ENCODE measurements around the gene CHMP4B.

- TF ChIP-seq NR2F2 (IDR thresholded peaks at IDR 0.05): no peak
- TF ChIP-seq, protein P1, sequence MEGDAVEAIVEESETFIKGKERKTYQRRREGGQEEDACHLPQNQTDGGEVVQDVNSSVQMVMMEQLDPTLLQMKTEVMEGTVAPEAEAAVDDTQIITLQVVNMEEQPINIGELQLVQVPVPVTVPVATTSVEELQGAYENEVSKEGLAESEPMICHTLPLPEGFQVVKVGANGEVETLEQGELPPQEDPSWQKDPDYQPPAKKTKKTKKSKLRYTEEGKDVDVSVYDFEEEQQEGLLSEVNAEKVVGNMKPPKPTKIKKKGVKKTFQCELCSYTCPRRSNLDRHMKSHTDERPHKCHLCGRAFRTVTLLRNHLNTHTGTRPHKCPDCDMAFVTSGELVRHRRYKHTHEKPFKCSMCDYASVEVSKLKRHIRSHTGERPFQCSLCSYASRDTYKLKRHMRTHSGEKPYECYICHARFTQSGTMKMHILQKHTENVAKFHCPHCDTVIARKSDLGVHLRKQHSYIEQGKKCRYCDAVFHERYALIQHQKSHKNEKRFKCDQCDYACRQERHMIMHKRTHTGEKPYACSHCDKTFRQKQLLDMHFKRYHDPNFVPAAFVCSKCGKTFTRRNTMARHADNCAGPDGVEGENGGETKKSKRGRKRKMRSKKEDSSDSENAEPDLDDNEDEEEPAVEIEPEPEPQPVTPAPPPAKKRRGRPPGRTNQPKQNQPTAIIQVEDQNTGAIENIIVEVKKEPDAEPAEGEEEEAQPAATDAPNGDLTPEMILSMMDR (IDR thresholded peaks at IDR 0.05; ENCODE audit: low read depth, low read length, missing input control): no peak
- TF ChIP-seq MAX (IDR thresholded peaks at IDR 0.05): no peak
- no peak for TF ChIP-seq TAF1 (conservative IDR thresholded peaks at IDR 0.05)
- TF ChIP-seq JUND (IDR thresholded peaks at IDR 0.05): no peak
- no peak for TF ChIP-seq RAD21 (IDR thresholded peaks at IDR 0.05)
- TF ChIP-seq, protein P2, sequence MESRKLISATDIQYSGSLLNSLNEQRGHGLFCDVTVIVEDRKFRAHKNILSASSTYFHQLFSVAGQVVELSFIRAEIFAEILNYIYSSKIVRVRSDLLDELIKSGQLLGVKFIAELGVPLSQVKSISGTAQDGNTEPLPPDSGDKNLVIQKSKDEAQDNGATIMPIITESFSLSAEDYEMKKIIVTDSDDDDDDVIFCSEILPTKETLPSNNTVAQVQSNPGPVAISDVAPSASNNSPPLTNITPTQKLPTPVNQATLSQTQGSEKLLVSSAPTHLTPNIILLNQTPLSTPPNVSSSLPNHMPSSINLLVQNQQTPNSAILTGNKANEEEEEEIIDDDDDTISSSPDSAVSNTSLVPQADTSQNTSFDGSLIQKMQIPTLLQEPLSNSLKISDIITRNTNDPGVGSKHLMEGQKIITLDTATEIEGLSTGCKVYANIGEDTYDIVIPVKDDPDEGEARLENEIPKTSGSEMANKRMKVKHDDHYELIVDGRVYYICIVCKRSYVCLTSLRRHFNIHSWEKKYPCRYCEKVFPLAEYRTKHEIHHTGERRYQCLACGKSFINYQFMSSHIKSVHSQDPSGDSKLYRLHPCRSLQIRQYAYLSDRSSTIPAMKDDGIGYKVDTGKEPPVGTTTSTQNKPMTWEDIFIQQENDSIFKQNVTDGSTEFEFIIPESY (IDR thresholded peaks at IDR 0.05): no peak
- TF ChIP-seq HNF4G (IDR thresholded peaks at IDR 0.05): no peak
- TF ChIP-seq, protein P3, sequence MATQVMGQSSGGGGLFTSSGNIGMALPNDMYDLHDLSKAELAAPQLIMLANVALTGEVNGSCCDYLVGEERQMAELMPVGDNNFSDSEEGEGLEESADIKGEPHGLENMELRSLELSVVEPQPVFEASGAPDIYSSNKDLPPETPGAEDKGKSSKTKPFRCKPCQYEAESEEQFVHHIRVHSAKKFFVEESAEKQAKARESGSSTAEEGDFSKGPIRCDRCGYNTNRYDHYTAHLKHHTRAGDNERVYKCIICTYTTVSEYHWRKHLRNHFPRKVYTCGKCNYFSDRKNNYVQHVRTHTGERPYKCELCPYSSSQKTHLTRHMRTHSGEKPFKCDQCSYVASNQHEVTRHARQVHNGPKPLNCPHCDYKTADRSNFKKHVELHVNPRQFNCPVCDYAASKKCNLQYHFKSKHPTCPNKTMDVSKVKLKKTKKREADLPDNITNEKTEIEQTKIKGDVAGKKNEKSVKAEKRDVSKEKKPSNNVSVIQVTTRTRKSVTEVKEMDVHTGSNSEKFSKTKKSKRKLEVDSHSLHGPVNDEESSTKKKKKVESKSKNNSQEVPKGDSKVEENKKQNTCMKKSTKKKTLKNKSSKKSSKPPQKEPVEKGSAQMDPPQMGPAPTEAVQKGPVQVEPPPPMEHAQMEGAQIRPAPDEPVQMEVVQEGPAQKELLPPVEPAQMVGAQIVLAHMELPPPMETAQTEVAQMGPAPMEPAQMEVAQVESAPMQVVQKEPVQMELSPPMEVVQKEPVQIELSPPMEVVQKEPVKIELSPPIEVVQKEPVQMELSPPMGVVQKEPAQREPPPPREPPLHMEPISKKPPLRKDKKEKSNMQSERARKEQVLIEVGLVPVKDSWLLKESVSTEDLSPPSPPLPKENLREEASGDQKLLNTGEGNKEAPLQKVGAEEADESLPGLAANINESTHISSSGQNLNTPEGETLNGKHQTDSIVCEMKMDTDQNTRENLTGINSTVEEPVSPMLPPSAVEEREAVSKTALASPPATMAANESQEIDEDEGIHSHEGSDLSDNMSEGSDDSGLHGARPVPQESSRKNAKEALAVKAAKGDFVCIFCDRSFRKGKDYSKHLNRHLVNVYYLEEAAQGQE (IDR thresholded peaks at IDR 0.05): no peak
- no peak for TF ChIP-seq GABPA (IDR thresholded peaks at IDR 0.05 in 1 of 2, conservative IDR thresholded peaks at IDR 0.05 in 1 of 2)
- TF ChIP-seq, protein P4, sequence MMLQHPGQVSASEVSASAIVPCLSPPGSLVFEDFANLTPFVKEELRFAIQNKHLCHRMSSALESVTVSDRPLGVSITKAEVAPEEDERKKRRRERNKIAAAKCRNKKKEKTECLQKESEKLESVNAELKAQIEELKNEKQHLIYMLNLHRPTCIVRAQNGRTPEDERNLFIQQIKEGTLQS (IDR thresholded peaks at IDR 0.05): no peak
Measured at GRCh38 chr20:33811776-33812151, 616 bp downstream of the CHMP4B start.

All from liver (tissue), 3 donors.